ENCODE data around the gene SLC6A11.

Gene SLC6A11

GRCh38 chr3:10883478-10884234, 67.6 kb downstream of the SLC6A11 start:
- DNase-seq = peak in 13 of 58 donors; percentile 1 to 39 (median 6)

DNA sequence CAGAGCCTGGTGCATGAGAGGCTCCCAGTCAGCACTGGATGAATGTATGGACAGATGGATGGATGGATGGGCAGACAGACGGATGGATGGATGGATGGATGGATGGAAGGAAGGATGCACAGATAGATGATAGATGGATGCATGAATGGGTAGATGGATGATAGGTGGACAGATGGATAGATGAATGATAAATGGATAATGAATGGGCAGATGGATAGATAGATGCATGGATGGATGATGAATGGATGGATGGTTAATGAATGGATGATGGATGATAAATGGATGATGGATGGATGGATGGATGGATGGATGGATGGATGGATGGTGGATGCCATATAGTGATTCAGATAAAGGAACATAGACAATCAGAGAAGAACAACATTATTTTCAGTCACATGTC, 71.0 kb downstream of the SLC6A11 start:
- no peak for DNase-seq

- DNase-seq = no peak
Observed at GRCh38 chr3:10888518-10889090, 72.6 kb downstream of the SLC6A11 start.

DNA sequence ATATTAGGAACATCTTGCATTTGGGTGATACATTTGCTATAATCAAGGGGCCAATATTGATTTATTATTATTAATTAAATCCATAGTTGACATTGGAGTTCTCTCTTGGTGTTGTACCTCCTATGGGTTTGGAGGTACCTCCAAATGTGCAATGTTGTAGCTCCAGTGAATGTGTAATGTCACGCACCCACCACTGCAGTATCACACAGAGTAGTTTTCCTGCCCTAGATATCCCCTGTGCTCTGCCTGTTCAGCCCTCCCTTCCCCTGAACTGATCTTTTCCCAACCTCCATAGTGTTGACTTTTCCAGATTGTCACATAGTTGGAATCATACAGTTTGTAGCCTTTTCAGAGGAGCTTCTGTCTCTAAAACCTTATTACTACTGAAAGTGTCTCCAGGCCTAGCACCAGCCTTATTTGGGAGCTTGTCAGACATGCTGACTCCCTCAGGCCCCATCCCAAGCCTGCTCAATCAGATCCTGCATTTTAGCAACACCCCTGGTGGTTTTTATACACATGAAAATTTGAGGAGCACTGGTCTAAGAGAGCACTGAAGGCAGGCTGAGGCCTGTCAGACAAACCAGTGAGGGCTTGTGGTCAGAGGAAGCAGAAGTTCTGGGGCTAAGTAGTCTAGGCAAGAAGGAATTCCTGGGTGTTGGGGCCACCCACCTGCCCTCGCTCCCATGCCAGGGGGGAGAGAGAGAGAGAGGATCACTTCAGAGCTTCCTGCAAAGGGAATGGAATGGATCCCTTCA, 73.4 kb downstream of the SLC6A11 start:
- no peak for DNase-seq

GRCh38 chr3:10890665-10891064, 74.6 kb downstream of the SLC6A11 start:
- no peak for DNase-seq

- no peak for DNase-seq
Observed at GRCh38 chr3:10892622-10893021, 76.6 kb downstream of the SLC6A11 start.

DNA sequence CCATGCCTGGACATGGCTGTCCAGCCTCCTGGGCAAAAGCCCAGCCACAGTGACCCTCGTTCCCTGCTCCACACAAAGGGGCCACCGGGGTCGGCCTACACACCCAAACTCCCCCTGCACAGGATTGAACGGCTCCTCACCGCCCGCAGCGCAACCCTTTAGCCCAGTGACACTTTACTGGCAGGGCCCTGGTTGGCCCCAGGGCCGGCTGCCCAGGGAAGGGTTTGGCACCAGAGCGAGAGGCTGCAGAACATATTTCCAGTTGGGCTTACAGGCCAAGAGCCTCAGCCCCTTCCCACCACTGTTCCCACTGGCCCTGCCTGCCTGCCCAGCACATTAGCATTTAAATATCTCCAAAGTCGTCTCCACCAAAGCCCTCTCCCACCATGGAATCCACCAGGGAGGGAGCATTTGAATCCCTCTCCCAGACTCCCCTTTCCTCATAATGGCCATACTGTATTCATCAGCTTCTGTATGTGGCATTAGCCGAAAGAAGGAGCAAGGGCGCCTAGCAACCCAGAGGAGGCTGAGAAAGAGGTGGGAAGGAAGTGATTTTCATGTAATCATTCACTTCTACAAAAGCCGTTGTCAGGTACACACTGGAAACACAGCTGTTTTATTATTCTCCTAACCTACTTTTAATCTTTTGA, 85.4 kb downstream of the SLC6A11 start:
- peak in 20 of 58 donors; percentile 3 to 57 (median 20) for DNase-seq

GRCh38 chr3:10907262-10907661, 91.2 kb downstream of the SLC6A11 start:
- no peak for DNase-seq

DNA sequence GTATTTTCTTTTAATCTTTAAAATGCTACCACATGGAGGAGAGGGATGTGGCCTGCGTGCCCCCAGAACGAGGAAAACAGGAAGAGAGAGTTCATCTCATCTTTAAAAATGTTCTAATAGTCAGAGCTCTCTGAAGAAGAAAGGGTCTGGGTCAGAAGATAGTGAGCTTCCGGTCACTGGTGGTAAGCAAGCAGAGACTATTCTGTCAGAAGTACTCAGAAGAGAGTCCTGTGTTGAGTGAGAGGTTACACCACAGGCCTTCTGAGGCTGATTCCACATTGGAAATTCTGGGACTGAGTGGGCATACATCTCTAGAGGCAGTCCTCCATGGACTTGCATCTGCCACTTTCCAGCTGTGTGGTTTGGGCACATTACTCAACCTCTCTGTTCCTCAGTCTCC, 94.3 kb downstream of the SLC6A11 start:
- DNase-seq = no peak

DNA sequence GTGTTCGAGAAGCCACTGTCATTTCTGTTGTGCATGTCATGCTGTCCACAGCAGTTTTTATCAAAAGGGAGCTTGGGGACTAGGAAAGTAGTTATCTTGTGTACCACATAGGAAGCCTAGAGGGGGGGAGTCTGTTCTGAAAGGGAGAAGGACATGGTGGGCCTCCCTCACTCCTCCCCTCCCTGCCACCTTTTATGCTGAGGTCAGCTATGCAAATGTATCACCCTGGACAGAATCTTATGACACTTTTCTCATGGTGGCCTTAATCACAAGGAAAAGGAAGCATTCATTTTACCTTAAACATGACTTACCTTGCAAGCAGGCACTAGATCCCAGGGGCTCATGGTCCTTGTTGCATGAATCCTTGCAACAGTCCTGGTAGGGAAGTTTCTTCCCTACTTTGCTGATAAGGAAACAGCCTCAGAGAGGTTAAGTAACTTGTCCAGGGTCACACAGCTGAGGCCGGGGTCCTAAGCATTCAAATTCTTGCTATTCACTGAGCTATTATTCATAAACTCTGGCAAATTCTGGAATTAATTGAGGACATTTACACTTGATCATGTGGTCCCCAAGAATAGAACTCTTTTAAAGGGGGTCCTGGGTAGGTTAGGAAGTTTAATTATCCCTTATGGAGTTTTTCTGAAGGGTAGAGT, 95.4 kb downstream of the SLC6A11 start:
- DNase-seq = no peak

DNA sequence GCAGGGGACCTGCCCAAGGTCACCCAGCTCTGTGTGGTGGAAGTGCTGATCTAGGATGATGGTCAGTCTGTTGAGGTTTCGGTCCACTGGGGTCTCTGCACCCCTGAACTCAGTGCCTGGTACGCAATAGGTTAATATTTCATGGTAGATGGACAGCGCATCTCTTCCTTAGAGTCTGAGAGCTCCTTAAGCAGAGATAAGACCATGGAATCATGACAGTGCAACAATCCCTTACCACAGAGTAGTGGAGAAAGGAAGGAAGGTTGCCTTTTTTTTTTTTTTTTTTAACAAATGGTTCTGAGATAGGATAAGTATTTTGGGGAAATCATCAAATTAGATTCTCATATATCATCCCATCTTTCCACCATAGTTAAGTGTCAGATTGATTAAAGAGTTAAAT, 96.8 kb downstream of the SLC6A11 start:
- DNase-seq = no peak

DNA sequence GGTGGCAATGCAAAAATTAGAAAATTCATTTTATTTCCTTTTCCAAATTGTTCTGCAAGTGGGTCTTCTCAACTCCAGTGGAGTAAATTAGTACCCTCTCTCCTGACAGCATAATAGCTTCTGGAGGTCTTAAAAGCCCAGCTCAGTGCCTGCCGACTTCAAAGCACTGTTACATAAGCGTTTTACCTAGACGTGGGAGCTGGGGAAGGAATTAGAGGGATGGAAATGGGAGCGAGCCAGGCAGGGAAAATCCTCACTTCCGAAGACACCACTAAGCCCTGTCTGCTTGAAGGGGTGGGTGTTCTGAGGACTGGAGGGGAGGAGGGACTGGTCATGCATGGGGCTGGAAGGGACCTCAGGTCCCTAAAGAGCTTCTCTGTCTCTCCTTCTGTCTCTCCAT, 99.3 kb downstream of the SLC6A11 start:
- no peak for DNase-seq

DNA sequence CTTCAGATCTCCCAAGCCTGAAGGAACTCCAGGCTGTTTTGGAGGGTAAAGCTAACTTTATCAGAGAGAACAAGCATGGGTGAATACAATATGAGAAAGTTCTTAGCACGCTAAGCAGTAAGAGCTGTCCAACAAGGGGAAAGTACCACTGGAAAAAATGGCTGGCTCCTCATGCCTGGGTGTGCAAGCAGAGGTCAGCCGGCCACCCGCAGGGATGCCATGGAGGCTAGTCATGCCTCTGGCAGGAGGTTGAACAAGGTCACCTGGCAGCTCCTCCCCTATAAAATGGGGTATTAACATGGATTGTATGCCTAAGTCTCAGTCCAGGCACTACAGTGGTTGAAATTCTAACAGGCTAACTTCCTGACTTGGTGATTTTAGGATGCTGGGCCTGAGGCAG, 101.1 kb downstream of the SLC6A11 start:
- no peak for DNase-seq

GRCh38 chr3:10918011-10918410, 102.0 kb downstream of the SLC6A11 start:
- DNase-seq = no peak

- DNase-seq = no peak
Observed at GRCh38 chr3:10919636-10920035, 103.6 kb downstream of the SLC6A11 start.

- no peak for DNase-seq
Observed at GRCh38 chr3:10925436-10926255, 109.6 kb downstream of the SLC6A11 start.

- DNase-seq = peak in 12 of 58 donors; percentile 13 to 55 (median 26)
Observed at GRCh38 chr3:10926256-10926810, 110.3 kb downstream of the SLC6A11 start.

- peak in 2 of 58 donors; percentile 20 to 54 for DNase-seq
Observed at GRCh38 chr3:10926811-10927521, 110.9 kb downstream of the SLC6A11 start.

DNA sequence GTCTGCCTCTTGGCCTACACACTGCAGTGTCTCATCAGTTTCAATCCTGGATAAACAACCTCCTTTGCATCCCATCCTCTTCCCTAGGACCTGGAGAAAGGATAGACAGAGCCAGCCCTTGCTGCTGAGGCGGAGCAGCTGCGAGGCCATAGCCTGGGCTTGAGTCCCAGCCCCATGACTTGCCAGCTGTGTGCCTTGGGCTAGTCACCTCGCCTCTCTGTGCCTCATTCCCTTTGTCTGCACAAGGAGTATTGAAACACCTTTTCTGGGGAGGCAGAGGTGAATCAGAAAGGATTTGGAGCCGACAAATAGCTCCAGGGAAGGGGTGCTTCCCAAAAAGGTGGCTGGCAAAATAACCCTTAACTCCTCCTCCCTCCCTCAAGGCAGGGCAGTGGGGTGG, 111.5 kb downstream of the SLC6A11 start:
- no peak for DNase-seq
